NB4 (cell line): ENCODE measurements around the gene NAALADL2.

Experiments used
- DNase-seq: peaks from one replicate; pipeline ENCODE4 v3.0.0; 2010; ENCODE audit warnings: low read depth
- H3K4me3 ChIP-seq: one replicate; pipeline ENCODE4 v1.5.1; 2011; ENCODE audit warnings: mild to moderate bottlenecking, low read depth, low read length, moderate library complexity
- MAX ChIP-seq: IDR thresholded peaks from 2 replicates; pipeline ENCODE4 v1.6.1; 2011; ENCODE audit warnings: low read depth, low read length
- MYC ChIP-seq: IDR thresholded peaks from 2 replicates; pipeline ENCODE4 v1.6.1; 2011; ENCODE audit warnings: low read depth, low read length
- POLR2A ChIP-seq: IDR thresholded peaks from 2 replicates; pipeline ENCODE4 v1.6.1; 2011; ENCODE audit warnings: mild to moderate bottlenecking; ENCODE audit not compliant: insufficient read length; ENCODE audit errors: extremely low read depth
- TF ChIP-seq, protein P1 (sequence below): IDR thresholded peaks from one replicate; pipeline ENCODE4 v1.5.1; 2012; ENCODE audit warnings: low read depth, low read length

Gene NAALADL2

GRCh38 chr3:175059788-175060187 is 200.7 kb downstream of the NAALADL2 start:
- no peak for DNase-seq
- TF ChIP-seq MAX = no peak
- no peak for TF ChIP-seq MYC
- H3K4me3 ChIP-seq = no peak overlapping the region

- TF ChIP-seq MAX (no peak), POLR2A (no peak), MYC (no peak)
- TF ChIP-seq, protein P1, sequence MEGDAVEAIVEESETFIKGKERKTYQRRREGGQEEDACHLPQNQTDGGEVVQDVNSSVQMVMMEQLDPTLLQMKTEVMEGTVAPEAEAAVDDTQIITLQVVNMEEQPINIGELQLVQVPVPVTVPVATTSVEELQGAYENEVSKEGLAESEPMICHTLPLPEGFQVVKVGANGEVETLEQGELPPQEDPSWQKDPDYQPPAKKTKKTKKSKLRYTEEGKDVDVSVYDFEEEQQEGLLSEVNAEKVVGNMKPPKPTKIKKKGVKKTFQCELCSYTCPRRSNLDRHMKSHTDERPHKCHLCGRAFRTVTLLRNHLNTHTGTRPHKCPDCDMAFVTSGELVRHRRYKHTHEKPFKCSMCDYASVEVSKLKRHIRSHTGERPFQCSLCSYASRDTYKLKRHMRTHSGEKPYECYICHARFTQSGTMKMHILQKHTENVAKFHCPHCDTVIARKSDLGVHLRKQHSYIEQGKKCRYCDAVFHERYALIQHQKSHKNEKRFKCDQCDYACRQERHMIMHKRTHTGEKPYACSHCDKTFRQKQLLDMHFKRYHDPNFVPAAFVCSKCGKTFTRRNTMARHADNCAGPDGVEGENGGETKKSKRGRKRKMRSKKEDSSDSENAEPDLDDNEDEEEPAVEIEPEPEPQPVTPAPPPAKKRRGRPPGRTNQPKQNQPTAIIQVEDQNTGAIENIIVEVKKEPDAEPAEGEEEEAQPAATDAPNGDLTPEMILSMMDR = no peak
- no peak for DNase-seq
- no peak overlapping the region for H3K4me3 ChIP-seq
Measured at GRCh38 chr3:175065497-175065896, 206.4 kb downstream of the NAALADL2 start.

DNA sequence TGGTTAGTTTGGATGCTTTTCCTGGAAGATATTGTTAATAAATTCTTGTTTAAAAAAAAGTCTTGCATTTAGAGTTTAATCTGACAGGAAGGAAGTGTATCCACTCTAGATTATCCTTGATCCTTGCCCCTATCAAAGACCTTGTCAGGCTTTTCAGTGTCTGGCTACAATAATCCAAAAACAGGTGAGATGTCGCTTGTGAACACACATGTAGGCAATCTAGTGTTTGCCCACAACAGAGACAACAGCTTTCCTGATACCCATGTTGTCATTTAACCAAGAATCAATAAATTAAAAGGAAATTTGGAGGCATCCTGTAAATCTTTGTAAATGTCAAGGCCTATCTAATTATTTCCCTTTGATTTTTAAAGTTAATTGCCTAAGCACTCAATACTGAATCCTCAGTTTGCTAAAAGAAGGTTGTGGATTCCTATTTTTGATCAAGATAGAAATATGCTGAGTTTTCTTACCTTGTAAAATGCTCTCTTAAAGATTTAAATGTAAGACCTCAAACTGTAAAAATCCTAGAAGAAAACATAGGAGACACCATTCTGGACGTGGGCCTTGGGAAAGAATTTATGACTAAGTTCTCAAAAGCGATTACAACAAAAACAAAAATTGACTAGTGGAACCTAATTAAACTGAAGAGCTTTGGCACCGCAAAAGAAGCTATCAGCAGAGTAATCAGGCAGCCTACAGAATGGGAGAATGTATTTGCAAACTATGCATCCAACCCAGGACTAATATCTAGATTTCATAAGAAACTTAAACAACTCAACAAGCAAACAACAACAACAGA is 207.7 kb downstream of the NAALADL2 start:
- no peak overlapping the region for H3K4me3 ChIP-seq
- TF ChIP-seq MYC = no peak
- no peak for TF ChIP-seq MAX
- DNase-seq = no peak

DNA sequence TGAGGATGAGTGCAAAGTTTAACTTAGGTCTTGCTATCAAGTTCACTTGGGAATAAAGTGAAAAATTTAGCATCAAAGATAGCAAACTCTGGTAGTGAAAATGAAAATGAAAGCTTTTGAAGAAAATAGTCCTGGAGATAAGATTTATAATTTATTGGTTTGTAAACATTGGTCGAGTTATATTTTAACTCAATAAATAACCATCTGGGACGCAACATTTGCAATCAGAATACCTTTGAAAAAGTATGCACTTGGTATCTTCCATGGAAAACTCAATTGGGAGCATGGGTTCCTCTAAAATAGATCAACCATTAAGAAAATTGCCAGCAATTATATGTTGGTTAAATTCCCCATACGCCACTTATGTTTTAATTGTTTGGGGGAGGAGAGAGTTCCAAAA is 209.5 kb downstream of the NAALADL2 start:
- TF ChIP-seq MAX (no peak), MYC (no peak), POLR2A (no peak)
- H3K4me3 ChIP-seq = no peak overlapping the region
- DNase-seq = no peak

- DNase-seq = peak; percentile 3
Measured at GRCh38 chr3:175070946-175071345, 211.8 kb downstream of the NAALADL2 start.

DNA sequence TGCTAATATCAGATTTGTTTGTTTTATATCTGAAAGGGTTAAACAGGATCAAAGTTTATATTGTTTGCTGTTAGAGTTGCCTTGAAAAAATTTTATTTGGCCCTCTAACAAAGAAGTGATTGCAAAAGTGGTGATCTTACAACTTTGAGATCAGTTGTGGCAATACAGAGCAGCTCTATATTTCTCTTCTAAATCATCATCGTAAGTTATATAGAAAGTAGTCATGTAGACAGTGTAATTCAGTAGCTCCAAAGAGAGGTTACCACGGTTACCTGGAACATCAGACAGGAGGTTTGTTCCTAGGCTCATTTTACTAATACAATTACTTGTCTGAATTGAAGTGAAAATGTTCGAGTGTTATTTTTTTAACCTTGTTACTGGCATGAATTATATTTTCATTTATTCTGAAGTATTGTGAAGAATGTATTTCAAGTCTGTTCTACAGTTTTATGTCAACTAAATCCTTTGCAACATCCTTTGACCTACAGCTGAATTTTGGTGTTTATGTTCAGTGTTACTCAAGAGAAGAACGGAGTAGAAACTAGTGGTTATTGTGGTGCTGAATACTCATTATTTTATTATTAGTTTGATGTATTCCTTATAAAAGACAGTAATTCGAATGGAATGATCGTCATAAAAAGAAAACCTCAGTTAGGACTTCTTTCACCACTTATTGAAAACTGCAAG is 214.2 kb downstream of the NAALADL2 start:
- no peak for DNase-seq
- TF ChIP-seq, protein P1 = no peak
- TF ChIP-seq POLR2A = no peak
- no peak for TF ChIP-seq MAX
- no peak for TF ChIP-seq MYC
- no peak overlapping the region for H3K4me3 ChIP-seq

More at GRCh38 chr3:175070946-175071345, 211.8 kb downstream of the NAALADL2 start:
- TF ChIP-seq MYC = no peak
- TF ChIP-seq, protein P1 = no peak
- TF ChIP-seq MAX = no peak
- no peak for TF ChIP-seq POLR2A
- no peak overlapping the region for H3K4me3 ChIP-seq

- no peak for TF ChIP-seq MAX
- TF ChIP-seq, protein P1 = no peak
- TF ChIP-seq MYC = no peak
- no peak for TF ChIP-seq POLR2A
- H3K4me3 ChIP-seq = no peak overlapping the region
- no peak for DNase-seq
Measured at GRCh38 chr3:175075269-175075668, 216.1 kb downstream of the NAALADL2 start.
